Activated CD4-positive, alpha-beta T cell treated with anti-CD3 and anti-CD28 coated beads, Interleukin-2, amount 10 ng/mL, durations not matched to agents 24 days and 14 days (primary cell): ENCODE results near the gene RPTOR. TPM values are rescaled to one million over a fixed set of nuclear protein-coding genes. Genes with fewer than 3 reads are reported as not detected.

ENCODE experiments used
- DNase-seq: peaks from one replicate; pipeline ENCODE4 v3.0.0; 2022
- H3K27ac Mint-ChIP-seq: one replicate; pipeline ENCODE4 v1.8.0; 2022; ENCODE audit warnings: mild to moderate bottlenecking, mixed read lengths
- H3K27me3 Mint-ChIP-seq: one replicate; pipeline ENCODE4 v1.8.0; 2022; ENCODE audit warnings: mixed read lengths
- H3K36me3 Mint-ChIP-seq: one replicate; pipeline ENCODE4 v1.8.0; 2022; ENCODE audit warnings: low read depth, mild to moderate bottlenecking, mixed read lengths
- H3K4me1 Mint-ChIP-seq: one replicate; pipeline ENCODE4 v1.8.0; 2021; ENCODE audit warnings: mixed read lengths
- H3K4me3 Mint-ChIP-seq: one replicate; pipeline ENCODE4 v1.8.0; 2022; ENCODE audit warnings: mild to moderate bottlenecking, moderate library complexity, mixed read lengths
- H3K9me3 Mint-ChIP-seq: one replicate; pipeline ENCODE4 v1.8.0; 2021; ENCODE audit warnings: mixed read lengths
- intact Hi-C: fragments of 100-400 bp; cut with micrococcal nuclease; formaldehyde crosslinking; loops from one replicate; pipeline ENCODE4 v1.15.1; 2023
- total RNA-seq: library from RNA; stranded (reverse); gene quantifications from 2 replicates; pipeline ENCODE4 v1.2.3, GENCODE V29; 2022

The RPTOR gene
- total RNA-seq, 1 donor from 2014 or later = 67.2 TPM

GRCh38 chr17:80953471-80954315 lies 409.1 kb downstream of the RPTOR start:
- H3K27me3 Mint-ChIP-seq = no peaks in the 10 kb centered on the region
- DNase-seq = no peak
- no peak overlapping the region for H3K4me3 Mint-ChIP-seq
- no peaks in the 10 kb centered on the region for H3K4me1 Mint-ChIP-seq
- H3K36me3 Mint-ChIP-seq = peaks cover 22% of the 10 kb centered on the region
- intact Hi-C loops = no loop called here
- no peaks in the 10 kb centered on the region for H3K9me3 Mint-ChIP-seq
- no peak overlapping the region for H3K27ac Mint-ChIP-seq

- H3K9me3 Mint-ChIP-seq = no peaks in the 10 kb centered on the region
Observed at GRCh38 chr17:80955078-80955477, 410.4 kb downstream of the RPTOR start.

GRCh38 chr17:80955671-80956280 lies 411.1 kb downstream of the RPTOR start:
- Mint-ChIP-seq H3K4me3 (no peak overlapping the region), H3K4me1 (no peaks in the 10 kb centered on the region), H3K9me3 (no peaks in the 10 kb centered on the region), H3K27ac (no peak overlapping the region), H3K36me3 (peaks cover 15% of the 10 kb centered on the region), H3K27me3 (no peaks in the 10 kb centered on the region)
- intact Hi-C loops = no loop called here
- DNase-seq = no peak

More at GRCh38 chr17:80955078-80955477, 410.4 kb downstream of the RPTOR start:
- Mint-ChIP-seq H3K4me1 (no peaks in the 10 kb centered on the region), H3K36me3 (peaks cover 17% of the 10 kb centered on the region), H3K27me3 (no peaks in the 10 kb centered on the region), H3K27ac (no peak overlapping the region), H3K4me3 (no peak overlapping the region)
- intact Hi-C loops = no loop called here
- no peak for DNase-seq

GRCh38 chr17:80956321-80957190 lies 411.9 kb downstream of the RPTOR start:
- no peaks in the 10 kb centered on the region for H3K9me3 Mint-ChIP-seq
- H3K4me3 Mint-ChIP-seq = no peak overlapping the region
- peaks cover 12% of the 10 kb centered on the region for H3K36me3 Mint-ChIP-seq
- no peaks in the 10 kb centered on the region for H3K27me3 Mint-ChIP-seq
- intact Hi-C loops = no loop called here
- no peak overlapping the region for H3K27ac Mint-ChIP-seq
- H3K4me1 Mint-ChIP-seq = no peaks in the 10 kb centered on the region
- DNase-seq = no peak

- no peak for DNase-seq
- H3K4me3 Mint-ChIP-seq = no peak overlapping the region
- intact Hi-C loops = no loop called here
- no peaks in the 10 kb centered on the region for H3K4me1 Mint-ChIP-seq
- no peaks in the 10 kb centered on the region for H3K27me3 Mint-ChIP-seq
- no peak overlapping the region for H3K27ac Mint-ChIP-seq
- H3K9me3 Mint-ChIP-seq = no peaks in the 10 kb centered on the region
- H3K36me3 Mint-ChIP-seq = peaks cover 7% of the 10 kb centered on the region
Observed at GRCh38 chr17:80957461-80957941, 412.9 kb downstream of the RPTOR start.

GRCh38 chr17:80959330-80960036 lies 414.8 kb downstream of the RPTOR start:
- intact Hi-C loops = no loop called here
- DNase-seq = no peak
- Mint-ChIP-seq H3K4me3 (no peak overlapping the region), H3K36me3 (peaks cover 10% of the 10 kb centered on the region), H3K4me1 (no peaks in the 10 kb centered on the region), H3K27ac (no peak overlapping the region), H3K27me3 (no peaks in the 10 kb centered on the region), H3K9me3 (no peaks in the 10 kb centered on the region)

GRCh38 chr17:80960037-80960796 lies 415.6 kb downstream of the RPTOR start:
- DNase-seq = no peak
- Mint-ChIP-seq H3K4me1 (no peaks in the 10 kb centered on the region), H3K27ac (no peak overlapping the region), H3K9me3 (no peaks in the 10 kb centered on the region), H3K27me3 (no peaks in the 10 kb centered on the region), H3K36me3 (peaks cover 9% of the 10 kb centered on the region), H3K4me3 (no peak overlapping the region)
- intact Hi-C loops = no loop called here

GRCh38 chr17:80960797-80961452 lies 416.3 kb downstream of the RPTOR start:
- no peaks in the 10 kb centered on the region for H3K4me1 Mint-ChIP-seq
- H3K27me3 Mint-ChIP-seq = no peaks in the 10 kb centered on the region
- DNase-seq = no peak
- intact Hi-C loops = no loop called here
- H3K9me3 Mint-ChIP-seq = no peaks in the 10 kb centered on the region
- no peak overlapping the region for H3K27ac Mint-ChIP-seq
- H3K4me3 Mint-ChIP-seq = no peak overlapping the region
- peaks cover 12% of the 10 kb centered on the region for H3K36me3 Mint-ChIP-seq

GRCh38 chr17:80961541-80962330 lies 417.1 kb downstream of the RPTOR start:
- Mint-ChIP-seq H3K27ac (no peak overlapping the region), H3K9me3 (no peaks in the 10 kb centered on the region), H3K4me3 (no peak overlapping the region), H3K36me3 (peaks cover 16% of the 10 kb centered on the region), H3K4me1 (no peaks in the 10 kb centered on the region), H3K27me3 (no peaks in the 10 kb centered on the region)
- intact Hi-C loops = no loop called here
- DNase-seq = no peak

GRCh38 chr17:80962356-80963329 lies 418.0 kb downstream of the RPTOR start:
- Mint-ChIP-seq H3K36me3 (peaks cover 17% of the 10 kb centered on the region), H3K9me3 (no peaks in the 10 kb centered on the region), H3K27ac (no peak overlapping the region), H3K27me3 (no peaks in the 10 kb centered on the region), H3K4me1 (no peaks in the 10 kb centered on the region), H3K4me3 (no peak overlapping the region)
- intact Hi-C loops = no loop called here
- DNase-seq = no peak
